AG09319 (cell line): ENCODE results near the gene TNNT3.
"Not testable (repeated sequence)": the region's sequence is repeated elsewhere in the genome, so short reads cannot be mapped to it uniquely, and the experiment has no call there.

Experiments
- DNase-seq: peaks from one replicate; pipeline ENCODE4 v3.0.0-alpha.2; 2010; ENCODE audit warnings: low read depth; ENCODE audit errors: extremely low read depth
- CTCF ChIP-seq: IDR thresholded peaks from 2 replicates; pipeline ENCODE4 v1.5.1; 2011; ENCODE audit warnings: low read depth, mild to moderate bottlenecking, inconsistent platforms, low read length, moderate library complexity

The TNNT3 gene

GRCh38 chr11:1919391-1920127 is at the start of gene TNNT3:
Gene TNNT3, plus strand, starts transcription at chr11:1919703. Its CDS starts 3,172 bp downstream, at chr11:1922875.
- TF ChIP-seq CTCF, result no peak
- DNase-seq, result no peak

- TF ChIP-seq CTCF, result no peak
- no peak for DNase-seq
Observed at GRCh38 chr11:1870326-1870696, 49.2 kb upstream of the TNNT3 start.

- no peak for TF ChIP-seq CTCF
- no peak for DNase-seq
Observed at GRCh38 chr11:1870721-1871466, 48.6 kb upstream of the TNNT3 start.

DNA sequence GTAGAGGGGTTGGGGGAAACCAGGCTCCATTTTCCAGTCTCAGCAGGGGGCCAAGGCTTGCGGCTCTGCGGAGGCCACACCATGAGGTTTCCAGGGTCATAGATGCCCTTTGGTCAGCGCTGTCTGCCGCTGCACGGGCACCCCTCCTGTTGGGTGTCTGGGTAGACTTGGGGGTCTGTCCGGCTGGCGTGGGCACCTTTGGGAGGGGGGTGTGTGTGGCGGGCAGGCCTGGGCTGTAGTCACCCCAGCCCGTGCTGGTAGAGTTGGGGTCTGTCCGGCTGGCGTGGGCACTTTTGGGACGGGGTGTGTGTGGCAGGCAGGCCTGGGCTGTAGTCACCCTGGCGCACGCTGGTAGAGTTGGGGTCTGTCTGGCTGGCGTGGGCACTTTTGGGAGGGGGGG is 48.0 kb upstream of the TNNT3 start:
- no peak for DNase-seq
- no peak for TF ChIP-seq CTCF

GRCh38 chr11:1872267-1872985 is 47.1 kb upstream of the TNNT3 start:
- no peak for DNase-seq
- TF ChIP-seq CTCF, result no peak

- no peak for DNase-seq
- TF ChIP-seq CTCF, result no peak
Observed at GRCh38 chr11:1873048-1873812, 46.3 kb upstream of the TNNT3 start.

DNA sequence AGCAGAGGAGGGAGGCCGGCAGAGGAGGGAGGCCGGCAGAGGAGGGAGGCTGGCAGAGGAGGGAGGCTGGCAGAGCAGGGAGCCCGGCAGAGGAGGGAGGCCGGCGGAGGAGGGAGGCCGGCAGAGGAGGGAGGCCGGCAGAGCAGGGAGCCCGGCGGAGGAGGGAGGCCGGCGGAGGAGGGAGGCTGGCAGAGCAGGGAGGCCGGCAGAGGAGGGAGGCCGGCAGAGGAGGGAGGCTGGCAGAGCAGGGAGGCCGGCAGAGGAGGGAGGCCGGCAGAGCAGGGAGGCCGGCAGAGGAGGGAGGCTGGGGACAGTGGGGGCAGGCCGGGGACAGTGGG is 45.7 kb upstream of the TNNT3 start:
- DNase-seq, result not testable (repeated sequence)

- not testable (repeated sequence) for DNase-seq
Observed at GRCh38 chr11:1874441-1875092, 44.9 kb upstream of the TNNT3 start.
